SK-MEL-5 (cell line): ENCODE data around the gene TTC34. TPM values are rescaled to one million over a fixed set of nuclear protein-coding genes. Genes with fewer than 3 reads are reported as not detected.
"Not testable (repeated sequence)": the region's sequence is repeated elsewhere in the genome, so short reads cannot be mapped to it uniquely, and the experiment has no call there.

ENCODE experiments used
- DNase-seq: peaks from one replicate; pipeline ENCODE4 v3.0.0-alpha.2; 2016; ENCODE audit warnings: low read depth, low spot score
- in situ Hi-C: cut with HindIII; loops from 2 replicates; pipeline ENCODE4 v1.10.0; 2016; ENCODE audit warnings: low sequenced_read_pairs, high pct_unique_total_duplicates, low pct_unique_long_range_greater_than_20kb
- total RNA-seq: library from RNA; depleted of rRNA; stranded (reverse); fragments of >200 nt; shearing (Covaris generic); gene quantifications from 2 replicates; pipeline ENCODE4 v1.2.3, GENCODE V29; 2014

Gene TTC34
- total RNA-seq, 1 experiment from 2014 or later: 0.03 TPM

GRCh38 chr1:2631136-2632050 lies 170.1 kb downstream of the TTC34 start:
- in situ Hi-C loops: no loop called here
- no peak for DNase-seq

DNA sequence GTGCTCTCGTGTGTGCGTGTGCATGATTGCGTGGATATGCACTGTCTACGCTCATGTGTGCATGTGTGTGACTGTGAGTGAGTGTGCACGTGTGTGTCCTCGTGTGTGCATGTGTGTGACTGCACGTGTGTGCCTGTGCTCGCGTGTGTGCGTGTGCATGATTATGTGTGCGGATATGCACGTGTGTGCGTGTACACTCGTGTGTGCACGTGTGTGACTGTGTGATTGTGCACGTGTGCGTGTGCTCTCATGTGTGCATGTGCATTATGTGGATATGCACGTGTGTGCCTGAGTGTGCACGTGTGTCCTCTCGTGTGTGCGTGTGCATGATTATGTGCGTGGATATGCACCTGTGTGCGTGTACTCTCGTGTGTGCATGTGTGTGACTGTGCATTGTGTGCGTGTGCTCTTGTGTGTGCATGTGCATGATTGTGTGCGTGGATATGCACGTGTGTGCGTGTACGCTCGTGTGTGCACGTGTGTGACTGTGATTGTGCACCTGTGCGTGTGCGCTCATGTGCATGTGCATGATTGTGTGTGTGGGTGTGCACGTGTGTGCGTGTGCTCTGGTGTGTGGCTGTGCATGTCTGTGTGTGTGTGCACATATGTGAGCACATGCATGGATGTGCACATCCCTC lies 170.9 kb downstream of the TTC34 start:
- in situ Hi-C loops: no loop called here
- no peak for DNase-seq

GRCh38 chr1:2629627-2630497 lies 171.6 kb downstream of the TTC34 start:
- in situ Hi-C loops: no loop called here
- no peak for DNase-seq

GRCh38 chr1:2628933-2629626 lies 172.4 kb downstream of the TTC34 start:
- DNase-seq: no peak
- in situ Hi-C loops: no loop called here

DNA sequence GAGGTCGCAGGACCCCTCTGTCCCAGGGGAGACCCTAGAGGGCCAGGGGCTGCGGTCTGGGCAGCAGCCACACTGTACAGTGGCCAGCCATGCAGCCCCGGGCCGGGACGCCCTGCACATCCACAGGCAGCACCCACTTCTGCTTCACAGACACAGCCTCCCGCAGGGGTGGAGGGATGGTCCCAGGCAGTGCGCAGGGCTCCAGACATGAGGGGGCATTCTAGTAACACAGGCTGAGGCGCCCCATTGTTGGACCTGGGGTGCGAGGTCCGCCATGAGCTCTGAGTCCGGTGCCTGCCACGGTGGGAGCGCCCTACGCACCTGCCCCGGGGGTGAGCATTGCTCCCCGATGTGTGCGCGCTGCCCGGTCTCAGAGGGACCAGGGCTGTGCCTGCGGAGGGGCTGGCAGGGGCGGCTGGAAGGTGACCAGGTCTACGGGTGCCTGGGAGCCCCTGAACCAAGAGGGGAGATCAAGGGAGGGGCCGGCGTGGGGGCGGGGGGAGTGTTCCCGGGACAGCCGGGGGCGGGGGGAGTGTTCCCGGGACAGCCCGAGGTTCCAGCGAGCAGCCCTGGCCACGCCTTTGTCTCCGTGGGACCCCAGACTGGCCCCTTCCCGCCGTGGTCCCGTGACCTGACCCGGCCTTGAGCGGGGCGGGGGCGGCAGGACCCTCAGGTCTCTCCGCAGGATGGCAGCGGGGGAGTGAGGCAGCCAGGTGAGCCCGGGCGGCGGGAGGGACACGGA lies 173.1 kb downstream of the TTC34 start:
- in situ Hi-C loops: no loop called here
- DNase-seq: no peak

DNA sequence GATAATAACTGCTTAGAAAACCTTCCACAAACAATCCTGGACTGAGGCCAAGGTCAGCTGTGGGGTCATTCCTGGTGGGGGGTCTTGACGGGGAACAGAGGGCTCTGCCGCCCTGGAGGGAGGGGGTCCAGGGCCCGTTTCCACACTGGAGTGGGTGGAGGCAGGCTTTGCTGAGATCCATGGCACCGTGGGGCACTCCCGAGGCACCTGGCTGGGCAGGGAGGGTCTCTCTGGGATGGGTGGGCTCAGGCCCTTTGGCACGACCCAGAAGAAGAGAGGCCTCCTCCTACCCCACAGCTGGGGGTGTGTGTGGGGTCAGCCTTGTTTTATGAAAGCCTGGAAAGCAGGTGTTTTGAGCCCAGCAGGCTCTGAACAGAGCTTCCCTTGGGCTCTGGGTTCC lies 173.7 kb downstream of the TTC34 start:
- DNase-seq: no peak
- in situ Hi-C loops: no loop called here

DNA sequence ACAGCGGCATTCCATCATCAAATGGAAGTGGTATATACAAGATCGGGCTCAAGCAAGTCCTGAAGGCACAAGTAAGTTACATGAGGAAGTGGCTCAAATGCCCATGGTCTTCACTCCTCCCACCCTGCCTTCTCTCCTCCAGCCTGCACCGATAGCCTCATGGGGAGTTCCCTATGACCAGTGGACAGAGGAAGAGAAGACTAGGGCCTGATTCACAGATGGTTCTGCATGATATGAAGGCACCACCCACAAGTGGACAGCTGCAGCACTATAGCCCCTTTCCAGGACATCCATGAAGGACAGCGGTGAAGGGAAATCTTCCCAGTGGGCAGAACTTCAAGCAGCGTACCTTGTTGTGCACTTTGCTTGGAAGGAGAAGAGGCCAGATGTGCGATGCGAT lies 175.7 kb downstream of the TTC34 start:
- in situ Hi-C loops, DNase-seq: not testable (repeated sequence)

DNA sequence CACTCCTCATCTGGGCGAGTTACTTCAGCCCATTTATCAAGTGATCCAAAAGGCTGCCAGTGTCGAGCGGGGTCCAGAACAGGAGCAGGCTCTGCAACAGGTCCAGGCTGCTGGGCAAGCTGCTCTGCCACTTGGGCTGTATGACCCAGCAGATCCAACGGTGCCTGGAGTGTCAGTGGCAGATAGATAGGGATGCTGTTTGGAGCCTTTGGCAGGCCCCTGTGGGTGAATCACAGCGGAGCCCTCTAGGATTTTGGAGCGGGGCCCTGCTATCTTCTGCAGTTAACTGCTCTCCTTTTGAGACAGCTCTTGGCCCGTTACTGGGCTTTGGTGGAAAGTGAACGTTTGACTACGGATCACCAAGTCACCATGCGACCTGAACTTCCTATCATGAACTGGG lies 176.2 kb downstream of the TTC34 start:
- DNase-seq: no peak
- in situ Hi-C loops: no loop called here

DNA sequence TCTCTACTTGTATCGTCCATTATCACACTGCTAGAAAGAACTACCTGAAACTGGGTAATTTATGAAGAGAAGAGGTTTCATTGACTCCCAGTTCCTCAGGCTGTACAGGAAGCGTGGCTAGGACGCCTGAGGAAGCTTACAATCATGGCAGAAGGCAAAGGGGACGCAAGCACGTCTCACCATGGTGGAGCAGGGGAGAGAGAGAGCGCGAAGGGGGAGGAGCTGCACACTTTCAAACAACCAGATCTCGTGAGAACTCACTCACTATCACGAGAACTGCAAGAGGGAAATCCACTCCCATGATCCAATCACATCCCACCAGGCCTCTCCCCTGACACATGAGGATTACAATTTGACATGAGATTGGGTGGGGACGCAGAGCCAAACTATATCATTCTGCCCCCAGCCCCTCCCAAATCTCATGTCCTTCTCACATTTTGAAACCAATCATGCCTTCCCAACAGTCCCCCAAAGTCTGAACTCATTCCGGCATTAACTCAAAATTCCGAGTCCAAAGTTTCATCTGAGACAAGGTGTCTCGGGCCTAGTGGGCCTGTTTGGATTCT lies 176.7 kb downstream of the TTC34 start:
- in situ Hi-C loops: no loop called here
- DNase-seq: no peak

- in situ Hi-C loops: no loop called here
- DNase-seq: no peak
These were observed 177.7 kb downstream of the TTC34 start for GRCh38 chr1:2623571-2624337.

DNA sequence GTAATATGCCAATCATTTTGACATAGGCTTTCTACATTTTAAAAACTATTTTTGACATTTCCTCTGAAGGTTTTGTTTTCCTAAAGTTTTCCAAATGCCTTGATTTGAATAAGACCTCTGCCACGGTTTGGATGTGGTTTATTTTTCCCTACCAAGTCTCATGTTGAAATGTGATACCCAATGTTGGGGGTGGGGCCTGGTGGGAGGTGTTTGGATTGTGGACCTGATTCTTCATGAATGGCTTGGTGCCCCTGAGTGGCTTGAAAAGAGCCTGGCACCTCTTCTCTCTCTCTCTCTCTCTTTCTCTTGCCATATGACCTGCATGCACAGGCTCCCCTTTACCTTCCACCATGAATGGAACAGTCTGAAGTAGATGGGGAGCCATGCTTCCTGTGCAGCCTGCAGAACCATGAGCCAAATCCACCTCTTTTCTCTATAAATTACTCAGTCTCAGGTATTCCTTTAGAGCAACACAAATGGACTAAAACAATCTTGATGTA lies 183.5 kb downstream of the TTC34 start:
- in situ Hi-C loops: no loop called here
- no peak for DNase-seq

- in situ Hi-C loops: no loop called here
- DNase-seq: no peak
These were observed 187.3 kb downstream of the TTC34 start for GRCh38 chr1:2614145-2614544.

- in situ Hi-C loops: no loop called here
These were observed 188.7 kb downstream of the TTC34 start for GRCh38 chr1:2612591-2613365.

DNA sequence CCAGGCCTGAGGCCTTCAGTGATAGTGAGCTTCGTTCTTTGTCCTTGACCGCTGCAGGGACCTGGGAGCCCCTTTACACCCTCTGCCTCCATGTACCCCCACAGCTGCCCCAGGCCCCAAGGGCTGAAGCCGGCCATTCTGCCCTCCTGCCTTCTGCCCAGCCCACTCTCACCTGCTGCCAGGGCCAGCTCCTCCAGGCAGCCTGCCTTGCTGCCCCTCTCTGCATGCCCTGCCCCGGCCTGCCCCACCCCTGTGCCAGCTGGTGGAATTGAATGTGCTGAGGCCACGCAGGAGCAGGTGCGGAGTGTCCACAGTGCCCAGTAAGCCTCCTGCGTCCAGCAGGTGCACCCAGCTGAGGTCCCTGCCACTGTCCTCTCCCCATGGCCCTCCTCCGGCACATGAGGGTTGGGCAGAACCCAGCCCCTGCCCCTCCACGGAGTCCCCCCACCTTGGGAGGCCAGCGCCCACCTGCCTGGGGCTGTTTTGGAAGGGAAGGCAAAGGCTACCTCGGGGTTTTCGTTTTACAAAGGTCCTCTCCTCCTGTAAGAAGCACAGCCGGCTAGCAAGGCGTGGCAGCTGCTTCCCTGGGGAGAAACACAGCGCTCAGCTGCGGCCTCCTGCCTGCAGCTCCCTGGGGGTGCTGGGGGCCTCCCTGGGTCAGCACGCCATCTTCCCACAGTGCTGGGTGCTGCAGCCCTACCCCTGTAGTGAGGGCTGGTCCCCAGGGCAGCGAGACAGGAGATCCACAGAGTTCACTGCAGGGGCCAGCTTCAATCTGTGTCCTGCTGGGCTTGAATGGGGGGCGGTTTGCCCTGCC lies 189.7 kb downstream of the TTC34 start:
- no peak for DNase-seq
- in situ Hi-C loops: no loop called here

More at GRCh38 chr1:2612591-2613365, 188.7 kb downstream of the TTC34 start:
- DNase-seq: no peak
